ENCODE measurements around the gene CDKAL1.

CDKAL1 gene

GRCh38 chr6:20805021-20805420, 270.8 kb downstream of the CDKAL1 start:
- TF ChIP-seq EZH2phosphoT487 (IDR thresholded peaks at IDR 0.05; ENCODE audit: low read depth) (no peak), CTCF (IDR thresholded peaks at IDR 0.05; ENCODE audit: low read depth, low read length) (no peak)
- H3K27ac ChIP-seq (ENCODE audit: low read length) = no peak overlapping the region
- H2AFZ ChIP-seq (ENCODE audit: low read depth, low read length) = no peak overlapping the region
- H3K4me3 ChIP-seq (ENCODE audit: low read length) = no peak overlapping the region
- no peaks in the 10 kb centered on the region for H3K27me3 ChIP-seq (ENCODE audit: low read depth, low read length)
- no peak overlapping the region for H3K9ac ChIP-seq (ENCODE audit: low read length)
- H3K4me1 ChIP-seq (ENCODE audit: low read length) = no peaks in the 10 kb centered on the region
- no peaks in the 10 kb centered on the region for H3K36me3 ChIP-seq (replicated peaks; ENCODE audit: low read depth, low read length)
- no peaks in the 10 kb centered on the region for H3K9me3 ChIP-seq (ENCODE audit: insufficient read depth, low read length)
- H3K79me2 ChIP-seq (ENCODE audit: low read length) = no peaks in the 10 kb centered on the region
- H3K4me2 ChIP-seq (ENCODE audit: low read length) = no peak overlapping the region
- H4K20me1 ChIP-seq (ENCODE audit: insufficient read depth, low read length) = no peaks in the 10 kb centered on the region

- Histone ChIP-seq H3K4me1 (ENCODE audit: low read length) (no peaks in the 10 kb centered on the region), H3K79me2 (ENCODE audit: low read length) (no peaks in the 10 kb centered on the region), H3K9me3 (ENCODE audit: insufficient read depth, low read length) (no peaks in the 10 kb centered on the region), H4K20me1 (ENCODE audit: insufficient read depth, low read length) (no peaks in the 10 kb centered on the region), H2AFZ (ENCODE audit: low read depth, low read length) (no peak overlapping the region), H3K9ac (ENCODE audit: low read length) (no peak overlapping the region), H3K4me2 (ENCODE audit: low read length) (no peak overlapping the region), H3K27me3 (ENCODE audit: low read depth, low read length) (no peaks in the 10 kb centered on the region), H3K27ac (ENCODE audit: low read length) (no peak overlapping the region), H3K4me3 (ENCODE audit: low read length) (no peak overlapping the region), H3K36me3 (replicated peaks; ENCODE audit: low read depth, low read length) (no peaks in the 10 kb centered on the region)
- TF ChIP-seq EZH2phosphoT487 (IDR thresholded peaks at IDR 0.05; ENCODE audit: low read depth) = no peak
- TF ChIP-seq CTCF (IDR thresholded peaks at IDR 0.05; ENCODE audit: low read depth, low read length) = no peak
Observed at GRCh38 chr6:20806669-20807068, 272.4 kb downstream of the CDKAL1 start.

GRCh38 chr6:20808439-20808838, 274.2 kb downstream of the CDKAL1 start:
- H3K9me3 ChIP-seq (ENCODE audit: insufficient read depth, low read length) = no peaks in the 10 kb centered on the region
- no peak overlapping the region for H2AFZ ChIP-seq (ENCODE audit: low read depth, low read length)
- H4K20me1 ChIP-seq (ENCODE audit: insufficient read depth, low read length) = no peaks in the 10 kb centered on the region
- H3K36me3 ChIP-seq (replicated peaks; ENCODE audit: low read depth, low read length) = no peaks in the 10 kb centered on the region
- H3K9ac ChIP-seq (ENCODE audit: low read length) = no peak overlapping the region
- no peak overlapping the region for H3K4me3 ChIP-seq (ENCODE audit: low read length)
- TF ChIP-seq CTCF (IDR thresholded peaks at IDR 0.05; ENCODE audit: low read depth, low read length) (no peak), EZH2phosphoT487 (IDR thresholded peaks at IDR 0.05; ENCODE audit: low read depth) (no peak)
- H3K4me2 ChIP-seq (ENCODE audit: low read length) = no peak overlapping the region
- H3K4me1 ChIP-seq (ENCODE audit: low read length) = no peaks in the 10 kb centered on the region
- H3K27ac ChIP-seq (ENCODE audit: low read length) = no peak overlapping the region
- H3K27me3 ChIP-seq (ENCODE audit: low read depth, low read length) = no peaks in the 10 kb centered on the region
- H3K79me2 ChIP-seq (ENCODE audit: low read length) = no peaks in the 10 kb centered on the region

DNA sequence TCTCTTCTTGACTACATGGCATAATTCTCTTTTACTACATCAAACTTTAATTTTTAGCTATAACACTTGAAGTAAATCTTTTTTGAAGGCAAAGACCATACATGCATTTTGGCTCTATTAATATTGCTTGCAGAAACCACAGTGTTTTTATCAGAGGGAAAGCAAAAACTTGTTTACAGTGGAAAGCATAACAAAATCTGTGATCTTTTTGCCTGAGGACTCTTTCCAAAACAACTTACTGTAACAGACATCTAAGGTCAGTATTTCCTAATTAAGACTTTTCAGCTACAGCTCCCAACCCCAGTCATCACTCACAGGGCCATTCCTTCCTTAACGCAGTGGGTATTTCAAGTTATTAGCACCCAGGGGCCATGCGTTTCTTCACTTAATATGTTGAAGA, 274.7 kb downstream of the CDKAL1 start:
- H3K9ac ChIP-seq (ENCODE audit: low read length) = no peak overlapping the region
- no peaks in the 10 kb centered on the region for H3K79me2 ChIP-seq (ENCODE audit: low read length)
- no peaks in the 10 kb centered on the region for H3K27me3 ChIP-seq (ENCODE audit: low read depth, low read length)
- H3K9me3 ChIP-seq (ENCODE audit: insufficient read depth, low read length) = no peaks in the 10 kb centered on the region
- TF ChIP-seq CTCF (IDR thresholded peaks at IDR 0.05; ENCODE audit: low read depth, low read length) (no peak), EZH2phosphoT487 (IDR thresholded peaks at IDR 0.05; ENCODE audit: low read depth) (no peak)
- no peak overlapping the region for H2AFZ ChIP-seq (ENCODE audit: low read depth, low read length)
- no peak overlapping the region for H3K4me2 ChIP-seq (ENCODE audit: low read length)
- no peaks in the 10 kb centered on the region for H3K4me1 ChIP-seq (ENCODE audit: low read length)
- no peaks in the 10 kb centered on the region for H4K20me1 ChIP-seq (ENCODE audit: insufficient read depth, low read length)
- H3K27ac ChIP-seq (ENCODE audit: low read length) = no peak overlapping the region
- H3K36me3 ChIP-seq (replicated peaks; ENCODE audit: low read depth, low read length) = no peaks in the 10 kb centered on the region
- no peak overlapping the region for H3K4me3 ChIP-seq (ENCODE audit: low read length)
